SKM-1 treated with dmso at 0.1 percent for 144 hours (cell line): Measurements from ENCODE around the gene ACP6.
"Not testable (repeated sequence)": the region's sequence is repeated elsewhere in the genome, so short reads cannot be mapped to it uniquely, and the experiment has no call there.

Experiments
- DNase-seq: peaks from one replicate; lab custom pipeline; 2025; ENCODE audit not compliant: unreplicated experiment; lab: John Stamatoyannopoulos, UW

Gene ACP6

GRCh38 chr1:147670319-147671001 lies at the start of gene ACP6:
Gene ACP6, minus strand, starts transcription at chr1:147670524. Its CDS starts 476 bp downstream, at chr1:147670048.
- DNase-seq, result peak; percentile 95

GRCh38 chr1:147719711-147720225 lies 49.4 kb upstream of the ACP6 start:
- DNase-seq, result no peak

GRCh38 chr1:147719029-147719698 lies 48.8 kb upstream of the ACP6 start:
- no peak for DNase-seq

- no peak for DNase-seq
Measured at GRCh38 chr1:147717706-147718097, 47.4 kb upstream of the ACP6 start.

- no peak for DNase-seq
Measured at GRCh38 chr1:147717051-147717705, 46.9 kb upstream of the ACP6 start.

- DNase-seq, result no peak
Measured at GRCh38 chr1:147712605-147713004, 42.3 kb upstream of the ACP6 start.

- DNase-seq, result peak; percentile 28
Measured at GRCh38 chr1:147700042-147701006, 30.0 kb upstream of the ACP6 start.

GRCh38 chr1:147699686-147700041 lies 29.3 kb upstream of the ACP6 start:
- DNase-seq, result no peak

GRCh38 chr1:147683163-147683763 lies 12.9 kb upstream of the ACP6 start:
- no peak for DNase-seq

- not testable (repeated sequence) for DNase-seq
Measured at GRCh38 chr1:147680608-147681235, 10.4 kb upstream of the ACP6 start.

- DNase-seq, result not testable (repeated sequence)
Measured at GRCh38 chr1:147677681-147678080, 7.4 kb upstream of the ACP6 start.

- DNase-seq, result no peak
Measured at GRCh38 chr1:147676311-147677085, 6.2 kb upstream of the ACP6 start.

- no peak for DNase-seq
Measured at GRCh38 chr1:147673816-147674215, 3.5 kb upstream of the ACP6 start.

- DNase-seq, result no peak
Measured at GRCh38 chr1:147673406-147673805, 3.1 kb upstream of the ACP6 start.

GRCh38 chr1:147669469-147670318 lies 630 bp downstream of the ACP6 start:
- DNase-seq, result peak; percentile 75

GRCh38 chr1:147665521-147665920 lies 4.8 kb downstream of the ACP6 start:
- DNase-seq, result no peak

- DNase-seq, result no peak
Measured at GRCh38 chr1:147664206-147664605, 6.1 kb downstream of the ACP6 start.

- no peak for DNase-seq
Measured at GRCh38 chr1:147654511-147654910, 15.8 kb downstream of the ACP6 start.
